Measurements from ENCODE around the gene CALN1. TPM values are rescaled to one million over a fixed set of nuclear protein-coding genes. Genes with fewer than 3 reads are reported as not detected.

CALN1 gene
- polyA plus RNA-seq, 1 experiment, result not detected

GRCh38 chr7:72297636-72298035 is 114.5 kb downstream of the CALN1 start:
- CTCF ChIA-PET, result no interaction called here
- TF ChIP-seq, protein P1, sequence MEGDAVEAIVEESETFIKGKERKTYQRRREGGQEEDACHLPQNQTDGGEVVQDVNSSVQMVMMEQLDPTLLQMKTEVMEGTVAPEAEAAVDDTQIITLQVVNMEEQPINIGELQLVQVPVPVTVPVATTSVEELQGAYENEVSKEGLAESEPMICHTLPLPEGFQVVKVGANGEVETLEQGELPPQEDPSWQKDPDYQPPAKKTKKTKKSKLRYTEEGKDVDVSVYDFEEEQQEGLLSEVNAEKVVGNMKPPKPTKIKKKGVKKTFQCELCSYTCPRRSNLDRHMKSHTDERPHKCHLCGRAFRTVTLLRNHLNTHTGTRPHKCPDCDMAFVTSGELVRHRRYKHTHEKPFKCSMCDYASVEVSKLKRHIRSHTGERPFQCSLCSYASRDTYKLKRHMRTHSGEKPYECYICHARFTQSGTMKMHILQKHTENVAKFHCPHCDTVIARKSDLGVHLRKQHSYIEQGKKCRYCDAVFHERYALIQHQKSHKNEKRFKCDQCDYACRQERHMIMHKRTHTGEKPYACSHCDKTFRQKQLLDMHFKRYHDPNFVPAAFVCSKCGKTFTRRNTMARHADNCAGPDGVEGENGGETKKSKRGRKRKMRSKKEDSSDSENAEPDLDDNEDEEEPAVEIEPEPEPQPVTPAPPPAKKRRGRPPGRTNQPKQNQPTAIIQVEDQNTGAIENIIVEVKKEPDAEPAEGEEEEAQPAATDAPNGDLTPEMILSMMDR (IDR thresholded peaks at IDR 0.05; ENCODE audit: insufficient read depth, low read depth, low read length), result no peak
- Histone ChIP-seq H3K4me3 (ENCODE audit: low read depth, low read length) (no peak overlapping the region), H3K36me3 (ENCODE audit: control insufficient read depth, insufficient read depth, low read length) (no peaks in the 10 kb centered on the region), H3K27me3 (ENCODE audit: control insufficient read depth, insufficient read depth, low read length) (no peaks in the 10 kb centered on the region)
- POLR2A ChIA-PET, result no interaction called here
- DNase-seq (ENCODE audit: low read depth), result no peak

DNA sequence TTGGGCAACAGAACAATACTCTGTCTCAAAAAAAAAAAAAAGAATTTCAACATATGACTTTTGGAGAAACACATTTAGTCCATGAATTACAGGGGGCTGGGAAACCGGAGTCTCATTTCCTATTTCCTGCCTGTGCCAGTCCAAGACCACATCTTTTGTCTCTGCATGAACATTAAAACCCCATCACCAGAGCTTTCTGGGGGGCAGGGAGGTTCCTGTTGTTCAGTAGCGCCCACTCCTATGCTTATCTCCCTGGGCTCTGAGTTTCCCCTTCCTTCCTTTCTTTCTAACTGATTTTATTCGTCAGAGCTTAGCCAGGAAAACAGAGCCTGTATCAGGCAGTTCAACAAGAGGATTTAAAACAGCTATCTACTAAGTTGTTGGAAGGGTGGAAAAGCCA is 119.3 kb downstream of the CALN1 start:
- ChIA-PET CTCF (no interaction called here), POLR2A (no interaction called here)
- Histone ChIP-seq H3K4me3 (ENCODE audit: low read depth, low read length) (no peak overlapping the region), H3K36me3 (ENCODE audit: control insufficient read depth, insufficient read depth, low read length) (no peaks in the 10 kb centered on the region), H3K27me3 (ENCODE audit: control insufficient read depth, insufficient read depth, low read length) (no peaks in the 10 kb centered on the region)
- TF ChIP-seq, protein P1 (IDR thresholded peaks at IDR 0.05; ENCODE audit: insufficient read depth, low read depth, low read length), result no peak
- DNase-seq (ENCODE audit: low read depth), result no peak

DNA sequence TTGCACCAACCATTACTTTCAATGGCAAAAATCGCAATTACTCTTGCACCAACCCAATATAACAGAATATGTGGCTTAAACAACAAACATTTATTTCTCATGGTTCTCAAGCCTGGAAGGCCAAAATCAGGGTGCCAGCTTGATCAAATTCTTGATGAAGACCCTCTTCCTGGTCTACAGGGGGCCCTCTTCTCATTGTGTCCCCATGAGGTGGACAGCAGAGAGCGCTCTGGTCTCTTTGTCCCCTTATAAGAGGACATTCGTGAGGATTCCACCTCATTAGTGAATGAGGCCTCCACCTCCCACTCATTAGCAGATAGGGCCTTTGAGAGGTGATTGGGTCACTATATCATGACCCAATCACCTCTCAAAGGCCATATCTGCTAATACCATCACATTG is 120.0 kb downstream of the CALN1 start:
- TF ChIP-seq, protein P1 (IDR thresholded peaks at IDR 0.05; ENCODE audit: insufficient read depth, low read depth, low read length), result no peak
- CTCF ChIA-PET, result no interaction called here
- no peak for DNase-seq (ENCODE audit: low read depth)
- POLR2A ChIA-PET, result no interaction called here
- Histone ChIP-seq H3K27me3 (ENCODE audit: control insufficient read depth, insufficient read depth, low read length) (no peaks in the 10 kb centered on the region), H3K4me3 (ENCODE audit: low read depth, low read length) (no peak overlapping the region), H3K36me3 (ENCODE audit: control insufficient read depth, insufficient read depth, low read length) (no peaks in the 10 kb centered on the region)

GRCh38 chr7:72286519-72286918 is 125.6 kb downstream of the CALN1 start:
- ChIA-PET CTCF (no interaction called here), POLR2A (no interaction called here)

DNA sequence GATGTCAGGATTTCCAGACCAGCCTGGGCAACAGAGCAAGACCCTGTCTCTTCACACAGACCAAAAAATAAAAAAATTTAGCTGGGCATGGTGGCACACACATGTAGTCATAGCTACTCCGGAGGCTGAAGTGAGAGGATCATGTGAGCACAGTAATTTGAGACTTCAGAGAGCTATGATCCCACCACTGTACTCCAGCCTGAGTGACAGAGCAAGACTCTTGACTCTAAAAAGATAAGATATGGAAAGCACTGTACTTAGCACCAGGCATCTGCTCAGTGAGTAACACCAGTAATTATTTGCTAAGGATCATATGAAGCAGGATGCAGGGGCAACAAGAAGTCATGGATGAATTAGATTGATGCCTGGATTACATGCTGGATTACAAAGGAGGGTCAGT is 128.8 kb downstream of the CALN1 start:
- H3K36me3 ChIP-seq (ENCODE audit: control insufficient read depth, insufficient read depth, low read length), result no peaks in the 10 kb centered on the region
- TF ChIP-seq, protein P1 (IDR thresholded peaks at IDR 0.05; ENCODE audit: insufficient read depth, low read depth, low read length), result no peak
- H3K4me3 ChIP-seq (ENCODE audit: low read depth, low read length), result no peak overlapping the region
- no peak for DNase-seq (ENCODE audit: low read depth)
- H3K27me3 ChIP-seq (ENCODE audit: control insufficient read depth, insufficient read depth, low read length), result no peaks in the 10 kb centered on the region
- ChIA-PET POLR2A (no interaction called here), CTCF (no interaction called here)

More at GRCh38 chr7:72286519-72286918, 125.6 kb downstream of the CALN1 start:
- TF ChIP-seq, protein P1 (IDR thresholded peaks at IDR 0.05; ENCODE audit: insufficient read depth, low read depth, low read length), result no peak
- H3K27me3 ChIP-seq (ENCODE audit: control insufficient read depth, insufficient read depth, low read length), result no peaks in the 10 kb centered on the region
- H3K4me3 ChIP-seq (ENCODE audit: low read depth, low read length), result no peak overlapping the region
- H3K36me3 ChIP-seq (ENCODE audit: control insufficient read depth, insufficient read depth, low read length), result no peaks in the 10 kb centered on the region
- no peak for DNase-seq (ENCODE audit: low read depth)
